Body of pancreas (tissue), 4 donors: ENCODE measurements around the gene PDE1C.

Experiments
- POLR2A ChIP-seq, 3 donors: fragments of 450-650 bp; IDR thresholded peaks; one replicate each; pipeline ENCODE4 v1.6.1; 2016; ENCODE audit warnings: antibody characterized with exemption in 3 of 3, mild to moderate bottlenecking in 2 of 3
- TF ChIP-seq, protein P1 (sequence below), 7 experiments: fragments of 450-650 bp in 4 of 7; fragments of 200-600 bp in 3 of 7; sonication (generic) in 3 of 7; IDR thresholded peaks; one replicate each; pipeline ENCODE4 v1.5.1; 2016 to 2019; ENCODE audit warnings: antibody characterized with exemption in 7 of 7

DNA sequence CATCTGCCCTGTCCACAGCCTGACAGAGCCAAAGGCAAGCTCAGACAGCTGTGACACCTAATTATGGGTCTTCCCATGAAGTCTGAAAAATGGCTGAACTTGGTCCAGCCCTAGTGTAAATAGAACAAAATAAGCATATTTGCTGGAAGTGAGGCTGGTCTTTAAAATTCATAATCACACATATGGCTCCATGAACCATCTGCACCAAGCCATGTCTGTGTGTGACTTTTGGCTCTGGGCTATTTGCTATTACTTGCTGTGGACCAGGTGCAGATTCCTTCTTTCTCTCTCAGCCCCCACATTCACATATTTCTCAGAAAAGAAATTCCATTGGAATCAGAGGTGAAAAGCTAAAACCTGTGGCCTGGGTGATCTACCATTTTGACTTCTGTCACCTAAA is 175.9 kb downstream of the PDE1C start:
- no peak for TF ChIP-seq POLR2A (IDR thresholded peaks at IDR 0.05)
- TF ChIP-seq, protein P1, sequence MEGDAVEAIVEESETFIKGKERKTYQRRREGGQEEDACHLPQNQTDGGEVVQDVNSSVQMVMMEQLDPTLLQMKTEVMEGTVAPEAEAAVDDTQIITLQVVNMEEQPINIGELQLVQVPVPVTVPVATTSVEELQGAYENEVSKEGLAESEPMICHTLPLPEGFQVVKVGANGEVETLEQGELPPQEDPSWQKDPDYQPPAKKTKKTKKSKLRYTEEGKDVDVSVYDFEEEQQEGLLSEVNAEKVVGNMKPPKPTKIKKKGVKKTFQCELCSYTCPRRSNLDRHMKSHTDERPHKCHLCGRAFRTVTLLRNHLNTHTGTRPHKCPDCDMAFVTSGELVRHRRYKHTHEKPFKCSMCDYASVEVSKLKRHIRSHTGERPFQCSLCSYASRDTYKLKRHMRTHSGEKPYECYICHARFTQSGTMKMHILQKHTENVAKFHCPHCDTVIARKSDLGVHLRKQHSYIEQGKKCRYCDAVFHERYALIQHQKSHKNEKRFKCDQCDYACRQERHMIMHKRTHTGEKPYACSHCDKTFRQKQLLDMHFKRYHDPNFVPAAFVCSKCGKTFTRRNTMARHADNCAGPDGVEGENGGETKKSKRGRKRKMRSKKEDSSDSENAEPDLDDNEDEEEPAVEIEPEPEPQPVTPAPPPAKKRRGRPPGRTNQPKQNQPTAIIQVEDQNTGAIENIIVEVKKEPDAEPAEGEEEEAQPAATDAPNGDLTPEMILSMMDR (IDR thresholded peaks at IDR 0.05), result no peak
